ENCODE measurements around the gene LMAN1L.

Gene LMAN1L

DNA sequence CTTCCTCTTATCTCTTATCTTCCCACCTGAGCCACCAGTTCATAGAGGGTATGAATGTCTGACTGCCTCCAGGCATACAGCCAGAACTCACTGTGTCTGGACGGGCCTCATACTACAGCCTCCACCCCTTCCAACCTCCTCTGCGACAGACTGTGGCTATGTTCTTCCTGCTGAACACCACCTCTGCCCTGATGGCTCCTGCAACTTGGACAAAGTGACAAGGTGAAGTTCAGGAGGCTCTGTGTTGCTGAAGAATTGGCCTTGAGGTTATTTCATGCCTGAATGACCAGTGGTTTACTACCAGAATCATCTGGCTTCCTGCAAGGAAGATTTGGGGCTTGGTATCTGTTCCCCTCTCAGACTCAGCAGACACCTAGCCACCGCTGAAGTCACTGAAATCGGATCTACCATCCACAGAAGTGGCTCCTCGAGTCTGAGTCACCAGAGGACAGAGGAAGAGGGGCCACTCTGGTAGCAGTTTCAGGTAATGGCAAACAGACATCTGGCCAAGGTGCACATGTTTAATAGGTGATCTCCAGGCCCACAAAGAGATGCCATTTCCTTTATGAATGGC lies 44.5 kb downstream of the LMAN1L start:
- no peak for DNase-seq (ENCODE audit: low read depth in 2 of 2)

- DNase-seq (ENCODE audit: low read depth in 2 of 2): no peak
Measured at GRCh38 chr15:74857671-74858368, 45.2 kb downstream of the LMAN1L start.

DNA sequence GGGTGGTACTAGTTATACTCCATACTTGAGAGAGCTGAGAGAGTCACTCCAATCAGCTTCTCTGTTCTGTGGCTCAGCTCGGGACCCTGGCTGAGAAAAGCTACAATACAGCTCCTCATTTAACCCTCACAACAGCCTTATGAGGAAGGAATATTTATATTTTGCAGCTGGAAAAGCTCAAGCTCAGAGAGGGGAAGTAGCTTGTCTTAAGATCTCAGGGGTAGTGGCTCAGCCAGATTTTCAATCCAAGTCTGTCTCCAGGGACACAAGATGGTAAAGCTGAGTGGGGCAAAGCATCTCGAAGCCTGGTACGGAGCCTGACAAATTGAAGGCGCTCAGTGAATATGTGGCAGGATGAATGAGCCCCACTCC lies 45.7 kb downstream of the LMAN1L start:
- no peak for DNase-seq (ENCODE audit: low read depth in 2 of 2)

DNA sequence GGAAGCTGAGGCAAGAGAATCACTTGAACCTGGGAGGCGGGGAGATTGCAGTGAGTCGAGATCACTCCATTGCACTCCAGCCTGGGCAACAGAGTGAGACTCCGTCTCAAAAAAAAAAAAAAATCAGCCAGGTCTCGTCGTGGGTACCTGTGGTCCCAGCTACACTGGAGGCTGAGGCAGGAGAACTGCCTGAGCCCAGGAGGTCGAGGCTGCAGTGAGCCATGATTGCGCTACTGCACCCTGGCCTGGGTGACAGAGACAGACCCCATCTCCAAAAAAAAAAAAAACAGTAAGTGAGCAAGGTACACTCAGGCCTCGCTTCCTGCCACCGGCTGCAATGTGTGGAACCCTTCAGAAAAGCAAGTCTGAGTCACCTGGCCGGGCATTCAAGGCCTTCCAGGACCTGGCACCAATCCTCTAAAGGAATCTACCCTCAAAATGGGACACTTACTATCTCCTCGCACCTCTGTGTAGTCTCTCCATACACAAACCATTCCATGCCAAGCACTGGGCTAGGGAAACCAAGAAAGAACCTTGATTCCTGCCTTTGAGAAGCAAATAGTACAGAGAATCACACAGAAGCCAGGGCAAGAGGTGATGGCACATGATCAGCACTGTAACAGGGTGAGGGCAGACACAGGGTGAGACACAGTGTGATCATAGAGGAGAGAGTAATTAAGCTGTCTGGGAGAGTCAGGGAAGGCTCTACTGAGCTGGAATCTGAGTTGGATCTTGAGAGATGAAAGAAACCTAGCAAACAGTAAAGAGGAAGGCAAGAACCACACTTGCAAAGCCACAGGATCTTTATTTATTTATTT lies 50.8 kb downstream of the LMAN1L start:
- DNase-seq (ENCODE audit: low read depth in 2 of 2): no peak

DNA sequence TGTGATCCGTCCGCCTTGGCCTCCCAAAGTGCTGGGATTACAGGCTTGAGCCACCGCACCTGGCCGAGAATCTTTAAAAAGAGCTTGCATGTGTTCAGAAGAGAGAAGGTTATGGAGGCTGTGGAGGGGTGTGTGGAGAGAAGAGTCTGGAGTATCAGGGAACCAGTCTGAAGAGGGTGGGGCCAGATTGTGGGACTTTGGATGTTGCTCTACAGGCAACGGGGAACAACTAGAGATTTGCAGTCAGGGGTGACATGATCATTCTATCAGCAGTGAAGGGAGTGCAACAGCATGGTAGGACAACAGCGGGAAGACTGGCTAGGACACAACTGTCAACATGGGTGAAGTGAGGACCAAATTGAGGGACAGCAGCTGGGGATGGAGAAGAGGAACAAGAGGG lies 51.7 kb downstream of the LMAN1L start:
- no peak for DNase-seq (ENCODE audit: low read depth in 2 of 2)

- no peak for DNase-seq (ENCODE audit: low read depth in 2 of 2)
Measured at GRCh38 chr15:74865316-74865715, 52.7 kb downstream of the LMAN1L start.

DNA sequence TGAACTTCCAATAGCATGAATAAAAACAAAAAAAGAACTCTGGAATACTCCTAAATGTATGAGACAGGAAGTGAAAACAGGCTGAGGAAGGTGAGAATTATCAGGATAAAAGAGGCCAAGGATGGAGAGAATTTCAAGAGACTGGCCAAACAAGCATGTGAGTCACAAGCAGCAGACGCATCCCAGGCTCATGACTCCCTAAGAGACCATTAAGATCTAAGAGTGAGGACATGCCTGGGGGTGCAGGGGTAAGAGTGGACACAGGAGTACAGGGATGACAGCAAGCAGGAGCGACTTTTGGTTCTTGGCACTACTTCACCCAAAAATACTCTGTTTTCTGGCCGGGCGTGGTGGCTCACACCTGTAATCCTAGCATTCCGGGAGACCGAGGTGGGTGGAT lies 53.5 kb downstream of the LMAN1L start:
- DNase-seq (ENCODE audit: low read depth in 2 of 2): no peak

DNA sequence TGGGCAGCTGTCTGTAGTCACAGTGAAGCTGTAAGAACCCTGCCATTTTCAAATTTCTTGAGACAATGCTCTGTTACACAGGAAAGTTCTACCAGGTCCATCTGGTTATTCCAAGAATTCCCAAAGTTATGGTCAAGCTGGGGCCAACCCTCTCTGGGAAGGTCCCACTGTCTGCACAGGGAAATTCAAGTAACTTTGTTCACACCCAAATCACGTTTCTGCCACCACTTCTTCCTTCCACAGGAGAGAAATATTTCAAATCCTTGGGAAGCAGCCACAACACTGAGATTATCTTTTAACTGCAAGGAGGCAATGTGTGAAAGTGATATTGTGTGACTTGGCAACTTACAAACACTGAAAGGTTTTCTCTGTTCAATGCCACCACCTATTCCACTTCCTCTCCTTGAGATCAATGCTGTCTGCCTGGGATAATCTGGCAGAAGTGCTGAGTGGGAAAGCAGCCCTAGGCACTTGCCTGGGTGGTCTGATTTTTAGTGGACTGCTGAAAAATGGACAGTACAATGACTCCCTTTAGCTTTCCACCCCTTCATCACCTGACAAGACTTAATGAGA lies 54.9 kb downstream of the LMAN1L start:
- no peak for DNase-seq (ENCODE audit: low read depth in 2 of 2)

GRCh38 chr15:74868059-74868458 lies 55.4 kb downstream of the LMAN1L start:
- no peak for DNase-seq (ENCODE audit: low read depth in 2 of 2)

GRCh38 chr15:74869372-74869725 lies 56.7 kb downstream of the LMAN1L start:
- no peak for DNase-seq (ENCODE audit: low read depth in 2 of 2)

DNA sequence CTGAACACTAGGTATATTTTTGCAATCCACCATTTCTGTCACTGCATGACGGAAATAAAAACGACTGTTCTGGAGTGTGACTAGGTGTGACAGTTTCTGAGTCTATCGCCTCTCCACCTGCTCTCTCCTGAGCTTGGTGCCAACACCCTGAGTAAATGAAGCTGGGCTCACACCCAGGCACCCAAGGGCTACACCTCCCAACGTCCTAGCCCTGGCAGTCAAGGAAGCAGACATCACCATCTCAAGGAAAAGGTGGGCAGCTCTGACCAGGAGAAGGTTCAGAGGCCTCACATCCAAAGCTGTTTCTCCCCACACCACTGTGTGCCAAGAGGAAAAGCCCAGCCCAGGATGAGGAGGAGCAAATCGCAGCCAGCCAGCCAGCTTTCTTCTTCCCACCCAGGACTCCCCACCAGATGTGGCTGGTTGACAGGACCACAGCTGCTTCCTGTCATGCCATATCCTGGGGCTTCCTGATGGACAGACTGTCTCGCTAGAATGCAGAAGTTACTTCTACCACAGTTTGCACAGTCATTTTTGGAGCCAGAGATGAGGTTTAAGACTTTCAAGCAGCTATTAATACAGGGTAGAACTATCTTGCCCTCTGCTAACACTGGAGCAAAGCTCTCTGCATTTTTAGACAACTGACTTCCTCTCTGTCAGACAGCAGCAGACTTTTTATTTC lies 57.2 kb downstream of the LMAN1L start:
- no peak for DNase-seq (ENCODE audit: low read depth in 2 of 2)

GRCh38 chr15:74870436-74871215 lies 58.0 kb downstream of the LMAN1L start:
- no peak for DNase-seq (ENCODE audit: low read depth in 2 of 2)

DNA sequence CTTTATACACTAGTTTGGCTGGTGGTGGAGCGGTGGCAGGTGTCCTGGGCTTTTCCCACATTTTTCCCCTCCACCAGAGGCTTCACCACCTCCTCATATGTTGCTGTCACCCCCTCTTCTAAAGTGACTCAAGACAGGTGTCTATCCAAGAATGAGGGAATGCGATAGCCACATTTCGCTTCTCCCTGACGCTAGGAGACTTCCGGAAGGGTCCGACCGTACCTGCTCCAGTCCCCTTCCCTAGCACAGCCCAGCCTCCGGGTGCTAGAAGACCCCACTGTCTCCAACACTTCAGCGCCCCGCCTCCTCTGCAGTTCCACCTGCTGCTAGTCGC lies 60.0 kb downstream of the LMAN1L start:
- DNase-seq (ENCODE audit: low read depth in 2 of 2): no peak

GRCh38 chr15:74873036-74873755 lies 60.6 kb downstream of the LMAN1L start, which contains the start of gene SCAMP2:
TSS of gene SCAMP2 (minus strand) at chr15:74873365. CDS start at chr15:74873255, 110 bp downstream.
- peak; percentile 85 to 86 for DNase-seq (ENCODE audit: low read depth in 2 of 2)

DNA sequence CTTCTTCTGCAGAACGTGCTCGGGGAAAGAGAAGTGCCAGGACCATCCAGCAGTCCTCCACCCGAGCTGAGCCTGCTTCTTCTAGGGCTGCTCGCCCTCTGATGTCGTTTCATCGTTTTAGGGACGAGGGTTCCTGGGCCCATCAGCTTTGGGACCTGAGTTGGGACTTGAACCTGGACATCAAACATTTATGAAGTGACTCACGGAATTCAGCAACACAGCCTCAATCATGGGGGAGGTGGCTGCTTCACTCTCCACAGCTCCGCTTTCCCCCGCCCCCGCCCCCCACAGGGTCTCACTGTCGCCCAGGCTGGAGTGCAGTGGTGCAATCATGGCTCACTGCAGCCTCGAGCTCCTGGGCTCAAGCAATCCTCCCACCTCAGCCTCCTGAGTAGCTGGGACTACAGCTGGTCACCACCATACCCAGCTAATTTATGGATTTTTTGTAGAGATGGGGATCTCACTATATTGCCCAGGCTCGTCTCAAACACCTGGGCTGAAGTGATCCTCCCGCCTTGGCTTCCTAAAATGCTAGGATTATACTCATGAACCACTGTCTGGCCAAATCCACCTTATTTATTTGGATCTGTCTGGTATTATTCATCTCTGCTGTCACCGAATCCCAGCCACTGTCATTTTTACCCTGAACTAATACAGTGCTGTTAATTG lies 61.3 kb downstream of the LMAN1L start:
- no peak for DNase-seq (ENCODE audit: low read depth in 2 of 2)

Measured in stimulated activated CD8-positive, alpha-beta memory T cell treated with anti-CD3 and anti-CD28 coated beads, Interleukin-15, amount 100 ng/mL, for 48 hours (primary cell).